ENCODE measurements around the gene APLP1. TPM values are rescaled to one million over a fixed set of nuclear protein-coding genes. Genes with fewer than 3 reads are reported as not detected.
"Not testable (repeated sequence)": the region's sequence is repeated elsewhere in the genome, so short reads cannot be mapped to it uniquely, and the experiment has no call there.

Gene APLP1
- 19.6 TPM for polyA plus RNA-seq (2013, experiment 1 of 2; ENCODE audit: insufficient read length)
- polyA plus RNA-seq (2013, experiment 2 of 2; ENCODE audit: insufficient read length) = 19.2 TPM

DNA sequence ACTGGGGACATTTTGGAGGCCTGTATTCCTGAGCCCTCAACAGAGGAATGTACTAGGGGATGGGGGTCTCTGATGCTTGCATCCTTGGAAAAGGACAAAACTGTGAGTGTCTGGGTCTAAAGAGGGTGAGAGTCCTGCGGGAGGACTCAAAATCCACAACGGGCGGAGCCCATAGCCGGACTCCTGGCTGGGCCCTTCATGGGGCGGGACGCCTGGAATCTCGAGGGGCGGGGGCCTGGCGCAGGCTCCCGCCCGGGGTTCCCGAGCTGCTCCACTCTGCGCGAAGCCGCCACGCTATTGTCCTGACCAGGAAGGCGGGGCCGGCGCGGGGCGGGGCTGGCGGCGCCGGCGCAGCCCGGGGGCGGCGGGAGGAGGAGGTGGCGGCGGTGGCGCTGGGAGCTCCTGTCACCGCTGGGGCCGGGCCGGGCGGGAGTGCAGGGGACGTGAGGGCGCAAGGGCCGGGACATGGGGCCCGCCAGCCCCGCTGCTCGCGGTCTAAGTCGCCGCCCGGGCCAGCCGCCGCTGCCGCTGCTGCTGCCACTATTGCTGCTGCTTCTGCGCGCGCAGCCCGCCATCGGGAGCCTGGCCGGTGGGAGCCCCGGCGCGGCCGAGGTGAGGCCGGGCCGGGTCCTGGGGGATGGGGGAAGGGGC, at the start of gene APLP1:
Gene APLP1 (plus strand): TSS at position 403 of the 651 bp plus-strand sequence. CDS start 63 bp downstream, at position 466.
- DNase-seq = peak; percentile 17

DNA sequence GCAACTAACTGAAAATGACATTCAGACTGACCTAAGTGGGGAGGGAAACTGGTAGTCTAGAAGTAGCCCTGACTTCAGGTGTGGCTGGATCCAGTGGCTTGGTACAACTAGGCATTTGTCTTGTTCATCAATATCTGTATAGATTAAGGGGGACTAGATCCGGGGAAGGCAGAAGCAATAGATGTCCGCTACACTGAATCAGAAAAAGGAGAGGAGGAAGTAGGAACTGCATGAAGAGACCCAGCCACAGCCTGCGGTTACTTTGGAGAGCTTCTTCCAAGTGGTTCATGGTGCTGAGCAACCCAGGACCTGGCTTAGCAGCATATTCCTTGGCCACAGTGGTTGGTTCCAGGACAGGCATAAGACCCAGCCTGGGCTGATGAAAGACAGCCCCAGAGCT, 45.8 kb upstream of the APLP1 start:
- DNase-seq = no peak

DNA sequence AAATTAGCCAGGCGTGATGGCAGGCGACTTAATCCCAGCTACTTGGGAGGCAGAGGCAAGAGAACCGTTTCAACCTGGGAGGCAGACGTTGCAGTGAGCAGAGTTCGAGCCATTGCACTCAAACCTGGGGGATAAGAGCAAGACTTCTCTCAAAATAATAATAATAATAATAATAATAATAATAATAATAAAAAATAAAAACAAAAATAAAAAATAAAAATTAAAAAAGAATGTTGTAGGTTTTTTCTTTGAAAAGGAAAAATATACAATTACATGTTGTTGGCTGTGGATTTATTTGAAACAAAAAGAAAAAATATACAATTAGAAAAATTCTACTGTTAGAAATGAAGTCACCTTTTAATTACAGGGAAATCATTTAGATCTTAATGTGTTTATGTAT, 44.2 kb upstream of the APLP1 start:
- DNase-seq = no peak

DNA sequence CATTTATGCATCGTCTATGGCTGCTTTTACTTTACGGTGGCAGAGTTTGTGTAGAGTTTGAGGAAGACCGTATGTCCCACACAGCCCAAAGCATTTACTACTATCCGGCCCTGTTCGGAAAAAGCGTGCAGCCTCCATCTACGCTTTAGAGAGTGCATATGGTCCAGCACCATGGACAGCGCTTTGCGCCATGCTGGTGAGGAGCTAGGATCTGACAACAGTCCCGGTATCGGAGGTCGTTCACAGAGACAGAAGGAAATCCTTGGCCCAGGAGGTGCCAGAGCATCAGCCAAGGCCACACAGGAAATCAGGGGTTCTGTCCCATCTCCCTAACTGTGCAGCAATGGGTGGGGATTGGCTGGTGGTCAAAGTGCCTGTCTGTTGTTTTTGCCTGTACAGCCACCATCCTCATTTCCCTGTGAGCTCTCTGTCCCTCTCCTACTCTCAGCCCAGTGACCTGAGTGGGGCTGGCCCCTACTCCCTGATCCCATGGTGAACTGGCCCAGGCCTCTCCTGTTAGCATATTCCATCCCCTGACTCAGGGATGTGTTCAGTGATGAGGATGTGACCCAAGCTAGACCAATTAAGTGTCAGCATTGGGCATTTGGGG, 39.6 kb upstream of the APLP1 start:
- DNase-seq = peak; percentile 58

DNA sequence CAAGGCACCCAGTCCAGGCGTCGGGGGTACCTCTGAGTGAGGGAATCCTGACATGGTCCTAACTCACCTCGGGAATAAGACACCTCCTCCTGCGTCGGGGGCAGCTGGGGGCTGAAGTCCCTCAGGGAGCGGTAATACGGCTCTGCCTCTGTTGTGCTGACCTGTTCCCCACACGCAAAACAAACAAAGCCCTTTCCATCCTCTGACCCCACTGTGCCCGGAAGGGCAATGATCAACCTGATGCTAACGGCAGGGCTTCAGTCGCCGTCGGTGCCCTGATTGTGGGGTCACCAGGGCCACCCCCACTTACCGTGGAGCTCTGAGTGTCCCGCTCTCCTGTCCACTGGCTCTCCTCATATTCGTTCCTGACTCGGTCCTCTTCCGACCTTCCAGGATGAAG, 37.4 kb upstream of the APLP1 start:
- no peak for DNase-seq

DNA sequence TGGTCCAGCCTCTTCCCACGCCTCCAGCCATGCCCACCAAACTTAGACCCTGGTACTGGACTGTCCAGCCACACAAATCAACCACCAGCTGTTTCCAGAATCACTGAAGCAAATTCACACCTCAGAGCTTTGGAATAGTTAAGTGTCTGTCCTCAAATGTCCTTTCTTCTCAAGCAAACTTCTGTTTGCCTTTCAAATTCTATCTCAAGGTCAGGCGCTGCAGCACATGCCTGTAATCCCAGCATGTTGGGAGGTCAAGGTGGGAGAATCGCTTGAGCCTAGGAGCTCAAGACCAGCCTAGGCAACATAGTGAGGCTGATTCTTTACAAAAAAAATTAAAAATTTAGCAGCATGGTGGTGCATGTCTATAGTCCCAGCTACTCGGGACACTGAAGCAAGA, 36.3 kb upstream of the APLP1 start:
- no peak for DNase-seq

DNA sequence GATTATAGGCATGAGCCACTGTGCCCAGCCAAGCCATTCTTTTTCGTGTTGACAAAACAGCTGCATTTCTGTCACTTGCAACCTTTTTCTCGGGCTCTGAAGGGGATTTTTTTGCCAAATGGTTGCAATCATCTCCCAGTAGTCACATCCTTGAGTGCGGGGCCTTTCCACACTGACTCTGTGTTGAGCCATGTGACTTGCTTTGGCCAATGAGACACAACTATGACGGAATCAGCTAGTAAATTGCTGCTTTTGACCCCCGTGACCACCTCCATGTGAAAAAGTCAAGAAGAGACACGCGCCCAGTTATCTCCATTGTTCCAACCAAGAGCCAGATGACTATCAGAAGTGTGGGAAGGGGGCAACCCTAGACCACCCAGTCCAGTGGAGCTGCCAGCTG, 34.4 kb upstream of the APLP1 start:
- DNase-seq = no peak

DNA sequence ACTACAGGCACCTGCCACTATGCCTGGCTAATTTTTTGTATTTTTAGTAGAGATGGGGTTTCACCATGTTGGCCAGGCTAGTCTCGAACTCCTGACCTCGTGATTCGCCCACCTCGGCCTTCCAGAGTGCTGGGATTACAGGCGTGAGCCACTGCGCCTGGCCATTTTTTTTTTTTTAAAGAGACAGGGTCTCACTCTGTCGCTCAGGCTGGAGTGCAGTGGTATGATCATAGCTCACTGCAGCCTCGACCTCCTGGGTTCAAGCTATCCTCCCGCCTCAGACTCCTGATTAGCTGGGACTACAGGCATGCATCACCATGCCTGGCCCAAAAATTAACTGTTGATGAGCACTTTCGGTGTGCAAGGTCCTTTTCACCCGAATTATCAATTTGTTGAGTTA, 32.3 kb upstream of the APLP1 start:
- DNase-seq = not testable (repeated sequence)

DNA sequence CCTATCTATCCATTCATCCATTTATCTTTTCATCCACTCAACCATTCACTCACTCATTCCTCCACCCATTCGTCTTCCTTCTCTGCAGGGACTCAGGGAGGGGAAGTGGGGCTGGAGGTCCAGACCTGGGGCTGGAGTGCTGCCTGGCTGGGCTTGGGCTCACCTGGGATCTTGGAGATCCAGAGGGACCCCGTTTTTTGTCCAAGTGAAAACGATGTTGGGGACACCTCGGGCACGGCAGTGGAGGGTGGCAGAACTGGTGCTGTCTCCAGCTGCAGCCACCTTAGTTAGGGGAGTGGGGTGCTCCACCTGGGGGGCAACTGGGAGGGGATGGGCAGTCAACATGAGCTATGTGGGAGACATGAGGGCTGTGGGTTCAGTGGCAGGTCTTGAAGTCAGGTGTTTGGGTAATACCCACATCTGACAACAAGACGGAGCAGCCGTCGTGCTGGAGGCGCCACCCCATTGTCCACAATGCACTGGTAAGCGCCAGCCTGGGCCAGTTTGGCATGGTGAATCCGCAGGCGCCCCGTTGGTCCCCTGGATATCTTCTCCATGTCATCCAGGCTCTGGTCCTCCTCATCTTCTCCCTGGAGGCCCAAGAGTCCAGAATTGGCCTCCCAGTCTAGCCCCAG, 26.3 kb upstream of the APLP1 start:
- DNase-seq = no peak

DNA sequence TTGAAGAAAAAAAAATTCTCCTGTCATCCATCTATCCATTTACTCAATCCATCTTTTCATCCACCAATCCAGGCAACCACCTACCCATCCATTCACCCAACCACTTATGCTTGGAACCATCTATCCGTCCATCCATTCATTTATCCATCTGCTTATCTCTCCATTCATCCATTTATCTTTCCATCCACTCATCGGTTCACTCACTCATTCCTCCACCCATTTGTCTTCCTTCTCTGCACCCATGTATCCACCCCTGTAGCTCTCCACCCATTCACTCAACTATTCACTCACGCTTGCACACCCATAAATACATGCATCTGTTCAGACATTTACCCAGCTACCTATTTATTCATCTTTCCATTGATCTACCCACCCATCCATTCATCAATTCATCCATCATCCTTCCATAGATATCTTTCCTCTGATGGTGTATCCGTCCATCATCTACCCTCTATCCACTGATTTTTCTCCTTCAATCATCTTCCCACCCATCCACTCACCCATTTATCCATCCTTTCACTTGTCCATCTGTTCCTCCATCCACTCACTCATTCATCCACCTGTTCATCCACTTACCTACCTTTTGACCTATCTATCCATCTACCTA, 25.6 kb upstream of the APLP1 start:
- no peak for DNase-seq

DNA sequence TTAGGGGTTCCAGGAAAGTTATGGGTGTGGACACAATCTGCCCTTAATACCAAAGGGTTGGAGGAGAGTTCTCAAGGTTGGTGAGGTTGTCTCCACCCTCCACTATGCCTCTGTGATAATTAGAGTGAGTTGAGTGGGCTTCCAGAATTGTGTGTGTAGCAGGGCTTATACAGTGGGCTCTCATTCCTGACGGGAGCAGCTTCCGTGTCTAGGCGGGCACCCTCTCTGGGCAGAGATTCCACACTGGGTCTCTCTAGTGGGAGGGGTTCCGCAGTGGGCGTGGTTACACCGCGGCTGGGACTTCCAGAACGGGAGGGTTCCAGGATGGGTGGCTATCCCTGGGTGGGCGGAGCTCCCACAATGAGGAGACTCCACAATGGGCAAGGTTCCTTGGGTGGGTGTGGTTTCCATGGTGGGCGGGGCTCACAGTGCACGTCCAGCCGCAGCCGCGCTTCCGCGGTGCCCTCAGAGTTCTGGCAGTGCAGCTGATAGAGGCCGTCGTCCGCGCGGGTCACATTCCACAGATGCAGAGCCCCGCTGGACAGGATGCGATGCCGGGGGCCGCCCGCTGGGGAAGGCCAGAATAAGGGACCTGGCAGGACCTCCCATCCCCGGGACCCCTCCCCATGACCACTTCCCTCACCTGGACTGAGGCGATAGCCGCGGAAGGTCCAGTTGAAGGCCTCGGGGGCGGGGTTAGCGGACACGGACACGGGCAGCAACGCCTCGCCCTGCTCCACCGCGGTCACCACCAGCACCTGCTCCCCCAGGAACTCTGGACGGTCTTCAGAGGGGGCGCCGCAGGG, 24.5 kb upstream of the APLP1 start:
- DNase-seq = no peak

DNA sequence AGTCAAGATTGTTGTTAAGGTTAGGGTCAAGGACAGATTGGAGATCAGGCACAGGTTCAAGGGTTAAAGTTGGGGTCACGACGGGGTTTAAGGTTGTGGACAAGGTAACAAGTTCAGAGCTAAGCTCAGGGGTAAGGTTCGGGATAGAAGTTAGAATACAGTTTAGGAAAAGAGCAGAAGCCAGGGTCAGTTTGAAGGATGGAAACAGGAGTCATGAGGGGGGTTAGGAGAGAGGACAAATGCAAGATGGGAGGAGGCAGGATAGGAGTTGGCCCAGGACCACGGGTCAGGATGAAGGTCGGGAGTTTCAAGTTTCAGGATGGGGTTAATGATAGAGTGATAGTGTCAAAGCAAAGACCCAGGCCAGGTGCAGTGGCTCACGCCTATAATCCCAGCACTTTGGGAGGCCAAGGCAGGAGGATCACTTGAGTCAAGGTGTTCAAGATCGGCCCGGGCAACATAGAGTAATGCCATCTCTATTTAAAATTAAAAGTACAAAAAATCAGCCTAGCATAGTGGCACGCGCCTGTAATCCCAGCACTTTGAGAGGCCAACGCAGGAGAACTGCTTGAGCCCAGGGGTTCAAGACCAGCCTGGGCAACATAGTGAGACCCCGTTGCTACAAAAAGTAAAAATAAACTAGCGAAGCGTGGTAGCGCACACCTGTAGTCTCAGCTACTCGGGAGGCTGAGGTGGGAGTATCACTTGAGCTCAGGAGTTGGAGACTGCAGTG, 23.7 kb upstream of the APLP1 start:
- no peak for DNase-seq

DNA sequence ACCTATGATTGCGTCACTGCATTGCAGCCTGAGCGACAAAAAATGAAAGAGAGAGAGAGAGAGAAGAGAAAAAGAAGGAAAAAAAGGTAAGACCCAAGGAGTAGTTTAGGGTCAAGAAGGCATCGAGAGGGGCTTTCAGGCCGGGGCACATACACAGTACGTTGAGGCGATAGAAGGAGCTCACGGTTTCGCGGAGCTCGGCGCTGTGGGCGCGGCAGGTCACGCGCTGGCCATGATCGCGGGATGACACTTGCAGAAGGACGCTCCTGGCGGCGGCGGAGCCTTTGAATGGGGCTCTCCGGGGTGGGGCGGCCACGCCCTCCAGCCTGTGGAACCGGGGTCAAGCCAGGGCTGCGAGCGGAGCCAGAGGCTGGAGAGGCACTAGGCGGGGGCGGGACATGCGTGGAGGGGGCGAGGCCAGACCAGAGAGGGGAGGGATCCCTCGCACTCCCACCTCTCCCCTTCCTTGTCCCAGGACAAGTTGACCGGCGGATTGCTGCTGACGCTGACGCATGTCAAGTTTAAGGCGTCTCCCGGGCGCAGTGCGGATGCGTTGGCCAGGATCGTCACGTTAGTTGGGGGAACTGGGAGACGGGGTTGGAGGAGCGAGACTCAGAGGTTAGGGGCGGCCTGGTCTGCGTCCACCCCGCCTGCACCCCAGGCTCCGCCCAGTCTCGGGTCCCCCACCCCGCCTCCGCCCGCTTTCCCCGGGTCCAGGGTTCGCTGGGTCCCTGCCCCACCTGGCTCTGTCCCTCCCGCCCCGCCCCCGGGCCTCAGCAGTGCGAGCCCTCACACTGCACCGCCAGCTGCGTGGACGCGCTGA, 22.9 kb upstream of the APLP1 start:
- no peak for DNase-seq

DNA sequence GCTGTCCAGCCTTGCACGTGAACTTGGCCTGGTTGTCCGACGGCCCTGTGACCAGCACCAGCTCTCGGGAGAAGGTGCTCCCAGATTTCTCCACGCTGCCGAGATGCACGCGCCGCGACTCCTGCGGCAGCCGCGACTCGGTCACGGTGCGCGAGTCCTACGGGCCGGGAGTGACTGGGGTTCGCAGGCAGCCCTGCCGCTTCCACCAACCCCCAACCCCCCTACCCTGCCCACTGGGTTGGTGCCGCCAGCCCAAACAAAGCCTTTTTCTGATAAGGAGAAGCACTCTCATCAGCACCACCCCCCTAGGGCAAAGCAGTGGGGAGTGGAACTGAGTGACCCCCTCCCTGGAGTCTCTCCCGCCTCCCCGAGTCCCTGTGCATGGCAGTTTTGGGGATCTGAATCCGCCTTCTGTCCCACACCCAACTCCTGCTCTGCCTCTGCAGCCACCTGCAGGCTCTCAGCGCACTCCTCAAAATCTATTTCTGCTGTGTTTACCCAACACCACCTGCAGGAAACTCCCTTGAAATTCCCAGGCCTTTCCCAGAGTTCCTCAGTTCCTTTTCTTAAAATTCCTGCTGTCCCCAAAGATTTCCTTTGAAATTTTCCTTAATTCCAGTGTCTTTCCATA, 22.2 kb upstream of the APLP1 start:
- DNase-seq = no peak

DNA sequence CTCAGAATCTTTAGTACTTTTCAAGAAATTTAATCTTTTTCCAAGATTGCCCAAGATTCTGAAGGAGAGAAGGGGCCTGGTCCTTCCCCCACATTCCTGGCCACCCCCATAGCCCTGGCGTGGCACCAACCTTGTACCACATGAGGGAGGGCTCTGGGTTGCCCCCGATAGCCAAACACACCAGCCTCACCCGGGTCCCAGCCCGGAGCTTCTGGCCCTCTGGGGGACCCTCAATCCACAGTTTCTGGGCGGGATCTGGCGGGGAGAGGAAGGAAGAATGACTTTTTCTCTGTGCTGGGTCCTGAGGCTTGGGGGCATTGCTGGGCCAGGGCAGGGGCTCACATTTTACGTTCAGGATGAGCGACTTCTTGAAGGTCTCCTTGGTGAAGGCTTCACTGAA, 20.5 kb upstream of the APLP1 start:
- no peak for DNase-seq

DNA sequence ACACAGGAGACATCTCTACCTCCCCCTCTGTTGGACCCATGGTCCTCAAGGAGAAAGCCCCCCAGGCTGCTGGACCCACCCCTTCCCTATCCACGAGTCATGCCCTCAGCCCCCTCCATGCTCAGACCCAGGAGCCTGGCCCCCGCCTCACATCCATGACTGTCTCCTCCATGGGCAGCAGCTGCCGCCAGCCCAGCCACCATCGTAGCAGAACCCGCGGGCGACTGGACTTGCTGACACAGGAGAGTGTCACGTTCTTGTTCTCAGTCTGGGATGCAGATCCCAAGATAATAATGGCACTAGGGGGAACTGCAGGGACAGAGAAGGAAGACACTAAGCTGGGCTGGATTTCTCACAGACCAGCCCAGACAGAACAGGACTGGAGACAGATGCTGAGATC, 19.9 kb upstream of the APLP1 start:
- DNase-seq = no peak

DNA sequence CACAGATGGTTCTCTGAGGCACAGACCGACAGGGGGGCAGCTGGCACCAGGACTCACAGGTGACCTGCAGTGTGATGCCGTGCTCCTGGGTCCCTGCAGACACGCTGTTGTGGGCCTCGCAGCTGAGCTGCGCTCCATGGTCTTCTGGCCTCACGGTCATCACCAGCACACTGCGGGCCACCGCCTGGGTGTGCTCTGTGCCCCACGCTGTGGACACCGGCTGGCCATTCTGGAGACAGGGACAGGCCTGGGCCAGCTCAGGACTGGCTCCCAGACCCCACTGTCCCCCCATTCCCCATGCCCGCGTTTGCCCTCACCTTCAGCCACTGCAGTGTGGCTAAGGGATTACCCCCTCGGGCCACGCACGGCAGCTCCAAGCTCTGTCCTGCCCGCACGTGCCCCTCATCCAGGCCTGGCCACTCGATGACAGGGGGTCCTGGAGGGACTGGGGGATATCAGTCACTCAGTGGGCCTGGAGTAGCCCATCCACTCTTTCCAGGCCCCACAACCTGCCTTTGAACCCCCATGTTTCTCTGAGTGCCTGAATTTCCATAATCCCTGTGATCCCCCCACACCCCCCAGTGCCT, 19.4 kb upstream of the APLP1 start:
- no peak for DNase-seq

DNA sequence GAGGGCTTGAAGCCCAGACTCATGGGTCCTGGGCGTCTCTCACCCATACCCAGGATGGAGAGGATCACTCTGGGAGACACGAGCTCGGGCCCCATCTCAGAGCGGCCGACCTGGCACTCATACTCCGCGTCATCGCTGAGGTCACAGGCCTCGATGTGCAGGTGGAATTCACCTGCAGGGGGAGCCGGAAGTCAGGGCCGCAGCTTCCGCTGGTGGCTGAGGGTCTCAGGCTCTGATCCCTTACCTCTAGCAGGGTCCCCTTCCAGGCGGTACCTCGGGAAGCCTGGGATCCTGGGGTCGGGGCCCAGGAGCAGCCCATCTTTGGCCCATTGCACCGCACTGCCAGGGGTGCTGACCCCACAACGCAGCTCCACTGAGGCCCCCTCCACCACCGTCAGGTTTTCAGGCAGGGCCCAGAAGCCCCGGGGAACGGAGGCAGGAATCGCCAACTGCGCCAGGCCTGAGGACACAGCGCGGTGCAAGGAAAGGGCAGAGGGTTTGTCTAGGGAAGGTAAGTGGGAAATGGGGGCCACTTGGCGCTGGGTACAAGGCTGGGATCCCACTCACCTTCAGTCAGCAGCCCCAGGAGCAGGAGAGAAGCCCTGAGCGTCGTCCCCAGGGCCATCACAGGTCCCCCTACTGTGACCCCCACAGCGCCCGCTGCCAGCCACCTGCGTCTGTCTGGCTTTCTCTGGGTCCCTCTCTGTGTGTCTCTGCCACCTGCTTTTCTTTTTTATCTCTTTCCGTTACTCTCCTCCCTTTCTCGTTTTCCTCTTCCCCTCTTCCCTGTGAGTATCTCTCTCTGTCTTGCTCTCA, 17.0 kb upstream of the APLP1 start:
- DNase-seq = no peak
